ENCODE data around the gene PEX14.

GRCh38 chr1:10428984-10429383 lies 45.8 kb upstream of the PEX14 start:
- TF ChIP-seq POLR2AphosphoS5 (IDR thresholded peaks at IDR 0.05; ENCODE audit: low read depth, low read length) (no peak), CTCF (IDR thresholded peaks at IDR 0.05) (no peak), TCF7L2 (IDR thresholded peaks at IDR 0.05; ENCODE audit: low read depth, low read length) (no peak), SIN3A (IDR thresholded peaks at IDR 0.05; ENCODE audit: borderline replicate concordance, insufficient read depth, low read depth, low read length) (no peak)
- TF ChIP-seq, protein P1, sequence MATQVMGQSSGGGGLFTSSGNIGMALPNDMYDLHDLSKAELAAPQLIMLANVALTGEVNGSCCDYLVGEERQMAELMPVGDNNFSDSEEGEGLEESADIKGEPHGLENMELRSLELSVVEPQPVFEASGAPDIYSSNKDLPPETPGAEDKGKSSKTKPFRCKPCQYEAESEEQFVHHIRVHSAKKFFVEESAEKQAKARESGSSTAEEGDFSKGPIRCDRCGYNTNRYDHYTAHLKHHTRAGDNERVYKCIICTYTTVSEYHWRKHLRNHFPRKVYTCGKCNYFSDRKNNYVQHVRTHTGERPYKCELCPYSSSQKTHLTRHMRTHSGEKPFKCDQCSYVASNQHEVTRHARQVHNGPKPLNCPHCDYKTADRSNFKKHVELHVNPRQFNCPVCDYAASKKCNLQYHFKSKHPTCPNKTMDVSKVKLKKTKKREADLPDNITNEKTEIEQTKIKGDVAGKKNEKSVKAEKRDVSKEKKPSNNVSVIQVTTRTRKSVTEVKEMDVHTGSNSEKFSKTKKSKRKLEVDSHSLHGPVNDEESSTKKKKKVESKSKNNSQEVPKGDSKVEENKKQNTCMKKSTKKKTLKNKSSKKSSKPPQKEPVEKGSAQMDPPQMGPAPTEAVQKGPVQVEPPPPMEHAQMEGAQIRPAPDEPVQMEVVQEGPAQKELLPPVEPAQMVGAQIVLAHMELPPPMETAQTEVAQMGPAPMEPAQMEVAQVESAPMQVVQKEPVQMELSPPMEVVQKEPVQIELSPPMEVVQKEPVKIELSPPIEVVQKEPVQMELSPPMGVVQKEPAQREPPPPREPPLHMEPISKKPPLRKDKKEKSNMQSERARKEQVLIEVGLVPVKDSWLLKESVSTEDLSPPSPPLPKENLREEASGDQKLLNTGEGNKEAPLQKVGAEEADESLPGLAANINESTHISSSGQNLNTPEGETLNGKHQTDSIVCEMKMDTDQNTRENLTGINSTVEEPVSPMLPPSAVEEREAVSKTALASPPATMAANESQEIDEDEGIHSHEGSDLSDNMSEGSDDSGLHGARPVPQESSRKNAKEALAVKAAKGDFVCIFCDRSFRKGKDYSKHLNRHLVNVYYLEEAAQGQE (IDR thresholded peaks at IDR 0.05; ENCODE audit: insufficient read depth in 1 of 2, low read depth in 2 of 2, low read length in 1 of 2): no peak

Data from Panc1 (cell line).